ENCODE results near the gene FASTKD2.

Gene FASTKD2

DNA sequence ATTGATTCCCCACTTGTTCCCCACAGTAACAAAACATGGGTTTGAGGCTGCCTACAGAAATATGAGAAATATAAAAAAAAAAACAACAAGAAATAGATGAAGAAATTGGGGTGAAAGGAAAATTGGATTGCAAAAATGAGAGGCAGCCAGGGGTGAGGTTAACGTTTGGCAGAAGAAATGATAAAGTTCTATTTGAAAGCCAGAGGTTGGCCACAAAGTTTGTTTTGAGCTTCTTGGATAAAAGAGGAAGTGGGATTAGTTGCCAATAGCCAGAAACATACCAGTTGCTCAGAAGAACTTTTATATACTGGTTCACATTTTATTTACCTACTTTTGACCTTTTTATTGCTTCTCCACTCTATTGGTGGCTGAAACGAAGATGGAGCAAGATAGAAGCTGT is 67.5 kb downstream of the FASTKD2 start:
- TF ChIP-seq, protein P1, sequence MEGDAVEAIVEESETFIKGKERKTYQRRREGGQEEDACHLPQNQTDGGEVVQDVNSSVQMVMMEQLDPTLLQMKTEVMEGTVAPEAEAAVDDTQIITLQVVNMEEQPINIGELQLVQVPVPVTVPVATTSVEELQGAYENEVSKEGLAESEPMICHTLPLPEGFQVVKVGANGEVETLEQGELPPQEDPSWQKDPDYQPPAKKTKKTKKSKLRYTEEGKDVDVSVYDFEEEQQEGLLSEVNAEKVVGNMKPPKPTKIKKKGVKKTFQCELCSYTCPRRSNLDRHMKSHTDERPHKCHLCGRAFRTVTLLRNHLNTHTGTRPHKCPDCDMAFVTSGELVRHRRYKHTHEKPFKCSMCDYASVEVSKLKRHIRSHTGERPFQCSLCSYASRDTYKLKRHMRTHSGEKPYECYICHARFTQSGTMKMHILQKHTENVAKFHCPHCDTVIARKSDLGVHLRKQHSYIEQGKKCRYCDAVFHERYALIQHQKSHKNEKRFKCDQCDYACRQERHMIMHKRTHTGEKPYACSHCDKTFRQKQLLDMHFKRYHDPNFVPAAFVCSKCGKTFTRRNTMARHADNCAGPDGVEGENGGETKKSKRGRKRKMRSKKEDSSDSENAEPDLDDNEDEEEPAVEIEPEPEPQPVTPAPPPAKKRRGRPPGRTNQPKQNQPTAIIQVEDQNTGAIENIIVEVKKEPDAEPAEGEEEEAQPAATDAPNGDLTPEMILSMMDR (IDR thresholded peaks at IDR 0.05; ENCODE audit: control insufficient read depth, insufficient read depth, low read depth, low read length, missing control alignments), result no peak
- H3K4me3 ChIP-seq (ENCODE audit: control insufficient read depth, low read depth, low read length), result no peak overlapping the region
- DNase-seq (ENCODE audit: low read depth), result no peak

DNA sequence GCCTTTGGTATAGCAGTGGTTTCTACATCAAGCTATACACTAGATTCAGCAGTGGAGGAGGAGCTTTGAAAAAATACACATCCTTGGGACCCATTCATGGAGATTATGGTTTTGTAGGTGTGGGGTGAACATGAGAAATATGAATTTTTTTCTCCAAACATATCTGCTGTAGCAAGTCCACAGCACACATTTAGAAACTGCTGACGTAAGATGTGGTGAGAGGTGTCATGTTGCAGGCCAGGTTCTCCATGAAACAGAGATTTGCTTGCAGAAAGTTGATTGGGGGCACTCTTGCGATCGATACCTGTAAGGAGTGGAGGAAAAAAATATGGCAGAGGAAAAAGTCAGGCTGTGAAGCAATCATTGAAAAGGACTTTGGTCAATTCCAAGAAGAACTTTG is 67.9 kb downstream of the FASTKD2 start:
- no peak for DNase-seq (ENCODE audit: low read depth)
- TF ChIP-seq, protein P1 (IDR thresholded peaks at IDR 0.05; ENCODE audit: control insufficient read depth, insufficient read depth, low read depth, low read length, missing control alignments), result no peak
- H3K4me3 ChIP-seq (ENCODE audit: control insufficient read depth, low read depth, low read length), result no peak overlapping the region

DNA sequence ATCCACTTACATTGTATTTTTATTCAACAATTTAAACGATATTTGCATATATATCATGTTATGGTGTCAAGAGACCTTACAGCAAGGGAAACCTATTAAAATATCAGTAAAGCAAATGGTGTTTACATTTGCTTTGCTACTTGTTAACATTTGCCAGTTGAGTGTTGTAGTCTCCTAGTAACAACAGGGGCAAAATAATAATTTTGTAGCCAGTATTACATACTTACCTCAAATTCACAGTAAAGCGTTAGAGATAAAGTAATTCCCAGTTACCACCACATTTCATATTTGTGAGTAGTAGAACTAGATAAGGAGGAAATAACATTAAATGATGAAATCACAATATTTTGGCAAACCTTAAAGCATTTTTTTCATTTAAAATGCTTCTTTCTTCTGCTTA is 71.3 kb downstream of the FASTKD2 start:
- TF ChIP-seq, protein P1 (IDR thresholded peaks at IDR 0.05; ENCODE audit: control insufficient read depth, insufficient read depth, low read depth, low read length, missing control alignments), result no peak
- DNase-seq (ENCODE audit: low read depth), result no peak
- no peak overlapping the region for H3K4me3 ChIP-seq (ENCODE audit: control insufficient read depth, low read depth, low read length)

DNA sequence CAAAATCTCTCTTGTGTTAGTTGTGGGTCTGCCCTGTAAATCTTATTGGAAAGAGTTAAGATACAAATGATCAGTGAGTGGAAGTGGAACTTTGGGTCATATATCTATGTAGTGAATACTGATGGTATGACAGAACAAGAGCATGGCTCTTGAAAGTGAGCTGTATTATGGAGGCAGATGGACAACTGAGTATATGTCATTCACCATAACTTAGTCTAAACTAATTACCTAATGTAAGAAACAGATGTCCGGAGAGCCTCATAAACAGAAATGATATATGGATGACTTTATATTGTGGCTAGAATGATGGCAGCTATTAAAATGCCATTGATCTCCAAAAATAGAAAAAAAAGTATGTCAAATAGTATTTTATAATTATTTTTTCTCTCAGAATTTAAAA is 72.4 kb downstream of the FASTKD2 start:
- no peak for DNase-seq (ENCODE audit: low read depth)
- TF ChIP-seq, protein P1 (IDR thresholded peaks at IDR 0.05; ENCODE audit: control insufficient read depth, insufficient read depth, low read depth, low read length, missing control alignments), result no peak

DNA sequence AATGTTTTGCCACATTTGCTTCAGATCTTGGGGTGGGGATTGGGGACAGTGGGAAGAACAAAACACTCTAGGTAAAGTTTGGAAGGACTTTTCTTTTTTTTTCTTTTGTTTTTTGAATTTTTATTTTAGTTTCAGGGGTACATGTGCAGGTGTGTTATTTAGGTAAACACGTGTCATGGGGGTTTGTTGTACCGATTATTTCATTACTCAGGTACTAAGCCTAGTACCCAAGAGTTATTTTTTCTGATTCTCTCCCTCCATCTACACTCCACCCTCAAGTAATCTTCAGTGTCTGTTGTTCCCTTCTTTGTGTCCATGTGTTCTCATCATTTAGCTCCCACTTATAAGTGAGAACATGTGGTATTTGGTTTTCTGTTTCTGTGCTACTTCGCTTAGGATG is 73.3 kb downstream of the FASTKD2 start:
- no peak for DNase-seq (ENCODE audit: low read depth)
- TF ChIP-seq, protein P1 (IDR thresholded peaks at IDR 0.05; ENCODE audit: control insufficient read depth, insufficient read depth, low read depth, low read length, missing control alignments), result no peak
- H3K4me3 ChIP-seq (ENCODE audit: control insufficient read depth, low read depth, low read length), result no peak overlapping the region

More for the DNA sequence above, 72.4 kb downstream of the FASTKD2 start:
- H3K4me3 ChIP-seq (ENCODE audit: control insufficient read depth, low read depth, low read length), result no peak overlapping the region

DNA sequence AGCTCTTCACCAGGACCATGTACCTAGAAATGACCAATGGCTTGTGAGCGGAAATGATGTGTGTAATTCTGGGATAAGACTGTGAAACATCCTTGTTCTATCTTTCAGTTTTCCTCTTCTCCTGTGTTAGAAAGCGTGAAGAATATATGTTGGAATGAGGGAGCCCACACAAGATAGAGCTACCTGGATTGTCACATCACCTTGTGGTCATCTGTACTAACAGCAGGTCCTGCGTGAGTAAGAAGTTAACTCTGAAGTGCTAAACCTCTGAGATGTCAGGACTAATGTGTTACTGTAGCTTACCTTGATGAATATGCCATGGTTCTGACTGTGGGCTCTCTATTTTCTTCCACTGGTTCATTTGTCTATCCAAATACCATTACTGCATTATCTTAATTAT is 75.6 kb downstream of the FASTKD2 start:
- TF ChIP-seq, protein P1 (IDR thresholded peaks at IDR 0.05; ENCODE audit: control insufficient read depth, insufficient read depth, low read depth, low read length, missing control alignments), result no peak
- no peak for DNase-seq (ENCODE audit: low read depth)

More for the DNA sequence above, 75.6 kb downstream of the FASTKD2 start:
- no peak overlapping the region for H3K4me3 ChIP-seq (ENCODE audit: control insufficient read depth, low read depth, low read length)
